Measurements from ENCODE around the gene SH3RF3.
A peak's percentile ranks its signal among the peaks of the same experiment; 100 is the strongest.

SH3RF3 gene

GRCh38 chr2:109519513-109519912 lies 390.5 kb downstream of the SH3RF3 start:
- no peak for TF ChIP-seq CTCF (IDR thresholded peaks at IDR 0.05; ENCODE audit: poor library complexity, severe bottlenecking)
- H3K4me1 ChIP-seq (ENCODE audit: insufficient read depth, poor library complexity, severe bottlenecking) = no peaks in the 10 kb centered on the region
- no peak for DNase-seq (ENCODE audit: low spot score)
- no peak for ATAC-seq (ENCODE audit: low read depth)
- H3K36me3 ChIP-seq (ENCODE audit: low read depth) = no peaks in the 10 kb centered on the region
- H3K9me3 ChIP-seq (ENCODE audit: severe bottlenecking) = no peaks in the 10 kb centered on the region
- H3K4me3 ChIP-seq (ENCODE audit: severe bottlenecking) = no peak overlapping the region
- H3K27me3 ChIP-seq (ENCODE audit: insufficient read depth, poor library complexity, severe bottlenecking) = no peaks in the 10 kb centered on the region
- H3K27ac ChIP-seq (ENCODE audit: poor library complexity, severe bottlenecking) = no peak overlapping the region

GRCh38 chr2:109521233-109522062 lies 392.4 kb downstream of the SH3RF3 start:
- no peaks in the 10 kb centered on the region for H3K4me1 ChIP-seq (ENCODE audit: insufficient read depth, poor library complexity, severe bottlenecking)
- DNase-seq (ENCODE audit: low spot score) = no peak

GRCh38 chr2:109522063-109522374 lies 393.0 kb downstream of the SH3RF3 start:
- no peak for TF ChIP-seq CTCF (IDR thresholded peaks at IDR 0.05; ENCODE audit: poor library complexity, severe bottlenecking)
- Histone ChIP-seq H3K4me1 (ENCODE audit: insufficient read depth, poor library complexity, severe bottlenecking) (no peaks in the 10 kb centered on the region), H3K27ac (ENCODE audit: poor library complexity, severe bottlenecking) (no peak overlapping the region), H3K36me3 (ENCODE audit: low read depth) (no peaks in the 10 kb centered on the region), H3K4me3 (ENCODE audit: severe bottlenecking) (no peak overlapping the region), H3K9me3 (ENCODE audit: severe bottlenecking) (no peaks in the 10 kb centered on the region), H3K27me3 (ENCODE audit: insufficient read depth, poor library complexity, severe bottlenecking) (no peaks in the 10 kb centered on the region)
- peak; percentile 12 for DNase-seq (ENCODE audit: low spot score)
- no peak for ATAC-seq (ENCODE audit: low read depth)

More at GRCh38 chr2:109521233-109522062, 392.4 kb downstream of the SH3RF3 start:
- Histone ChIP-seq H3K4me3 (ENCODE audit: severe bottlenecking) (no peak overlapping the region), H3K36me3 (ENCODE audit: low read depth) (no peaks in the 10 kb centered on the region), H3K27me3 (ENCODE audit: insufficient read depth, poor library complexity, severe bottlenecking) (no peaks in the 10 kb centered on the region), H3K9me3 (ENCODE audit: severe bottlenecking) (no peaks in the 10 kb centered on the region), H3K27ac (ENCODE audit: poor library complexity, severe bottlenecking) (no peak overlapping the region)
- TF ChIP-seq CTCF (IDR thresholded peaks at IDR 0.05; ENCODE audit: poor library complexity, severe bottlenecking) = no peak
- no peak for ATAC-seq (ENCODE audit: low read depth)

GRCh38 chr2:109523121-109523520 lies 394.1 kb downstream of the SH3RF3 start:
- no peaks in the 10 kb centered on the region for H3K9me3 ChIP-seq (ENCODE audit: severe bottlenecking)
- DNase-seq (ENCODE audit: low spot score) = peak; percentile 26
- H3K4me3 ChIP-seq (ENCODE audit: severe bottlenecking) = no peak overlapping the region
- no peak for TF ChIP-seq CTCF (IDR thresholded peaks at IDR 0.05; ENCODE audit: poor library complexity, severe bottlenecking)
- no peaks in the 10 kb centered on the region for H3K4me1 ChIP-seq (ENCODE audit: insufficient read depth, poor library complexity, severe bottlenecking)
- ATAC-seq (ENCODE audit: low read depth) = no peak
- H3K36me3 ChIP-seq (ENCODE audit: low read depth) = no peaks in the 10 kb centered on the region
- no peak overlapping the region for H3K27ac ChIP-seq (ENCODE audit: poor library complexity, severe bottlenecking)
- H3K27me3 ChIP-seq (ENCODE audit: insufficient read depth, poor library complexity, severe bottlenecking) = no peaks in the 10 kb centered on the region

All from RWPE2 (cell line).